GM23338 (cell line): ENCODE data around the gene VPS13A. TPM values are rescaled to one million over a fixed set of nuclear protein-coding genes. Genes with fewer than 3 reads are reported as not detected.

Experiments used
- ATAC-seq: fragments of 200-7000 bp; cut with Tn5 transposase; 3 replicates; pipeline ENCODE4 v1.9.1; 2020
- DNase-seq: peaks from one replicate; pipeline ENCODE4 v3.0.0-alpha.2; 2015; ENCODE audit warnings: low spot score
- H2AFZ ChIP-seq: fragments of 200-600 bp; sonication (generic); 2 replicates; pipeline ENCODE4 v1.8.0; 2016; ENCODE audit warnings: antibody characterized with exemption, mild to moderate bottlenecking, moderate library complexity
- H3F3A ChIP-seq: fragments of 200-600 bp; sonication (generic); replicated peaks from 2 replicates; pipeline ENCODE4 v1.8.0; 2017; ENCODE audit warnings: antibody characterized with exemption, mixed run types, low read depth
- H3K27ac ChIP-seq: fragments of 200-600 bp; sonication (generic); 2 replicates; pipeline ENCODE4 v1.6.1; 2016; ENCODE audit warnings: low read depth
- H3K27me3 ChIP-seq: fragments of 200-600 bp; sonication (generic); 2 replicates; pipeline ENCODE4 v1.8.0; 2016; ENCODE audit warnings: mild to moderate bottlenecking, mixed run types, moderate library complexity; ENCODE audit not compliant: insufficient read depth
- H3K36me3 ChIP-seq: fragments of 200-600 bp; sonication (generic); 2 replicates; pipeline ENCODE4 v1.8.0; 2016; ENCODE audit warnings: mild to moderate bottlenecking; ENCODE audit not compliant: insufficient read depth
- H3K4me1 ChIP-seq: fragments of 200-600 bp; sonication (generic); 2 replicates; pipeline ENCODE4 v1.8.0; 2016; ENCODE audit warnings: mild to moderate bottlenecking, moderate library complexity; ENCODE audit not compliant: insufficient read depth
- H3K4me2 ChIP-seq: fragments of 200-600 bp; sonication (generic); 2 replicates; pipeline ENCODE4 v1.7.1; 2017; ENCODE audit warnings: mixed run types
- H3K4me3 ChIP-seq: fragments of 200-600 bp; sonication (generic); 2 replicates; pipeline ENCODE4 v1.6.1; 2016; ENCODE audit warnings: mixed run types
- H3K79me2 ChIP-seq: fragments of 200-600 bp; sonication (generic); replicated peaks from 2 replicates; pipeline ENCODE4 v1.8.0; 2017; ENCODE audit warnings: mild to moderate bottlenecking; ENCODE audit not compliant: insufficient read depth
- H3K9me2 ChIP-seq: fragments of 200-600 bp; sonication (generic); 2 replicates; pipeline ENCODE4 v1.8.0; 2017; ENCODE audit not compliant: insufficient read depth
- H4K20me1 ChIP-seq: fragments of 200-600 bp; sonication (generic); replicated peaks from 2 replicates; pipeline ENCODE4 v1.8.0; 2017; ENCODE audit warnings: mild to moderate bottlenecking; ENCODE audit not compliant: insufficient read depth
- H3K27ac Mint-ChIP-seq: 2 replicates; pipeline ENCODE4 v1.8.0; 2020; ENCODE audit warnings: inconsistent platforms, mild to moderate bottlenecking, moderate library complexity, mixed read lengths
- H3K27me3 Mint-ChIP-seq: 3 replicates; pipeline ENCODE4 v1.8.0; 2022; ENCODE audit warnings: low read depth, mild to moderate bottlenecking, moderate library complexity, mixed read lengths, inconsistent platforms; ENCODE audit not compliant: insufficient read depth, poor library complexity
- H3K36me3 Mint-ChIP-seq: 3 replicates; pipeline ENCODE4 v1.8.0; 2021; ENCODE audit warnings: low read depth, mild to moderate bottlenecking, inconsistent platforms, moderate library complexity, mixed read lengths
- H3K4me1 Mint-ChIP-seq: 3 replicates; pipeline ENCODE4 v1.8.0; 2020; ENCODE audit warnings: mild to moderate bottlenecking, inconsistent platforms, mixed read lengths
- H3K4me3 Mint-ChIP-seq: 3 replicates; pipeline ENCODE4 v1.8.0; 2021; ENCODE audit warnings: moderate library complexity, mild to moderate bottlenecking, inconsistent platforms, mixed read lengths
- H3K9me3 Mint-ChIP-seq: 3 replicates; pipeline ENCODE4 v1.8.0; 2020; ENCODE audit warnings: moderate library complexity, mild to moderate bottlenecking, inconsistent platforms, mixed read lengths
- CREB1 ChIP-seq: fragments of 250-450 bp; sonication (Bioruptor Pico); IDR thresholded peaks from 2 replicates; pipeline ENCODE4 v1.5.0; 2020; ENCODE audit warnings: low read depth, mild to moderate bottlenecking, moderate library complexity
- CTCF ChIP-seq, 2 experiments: fragments of 200-600 bp in 1 of 2; sonication (generic) in 1 of 2; conservative IDR thresholded peaks; 2 replicates each; pipeline versions ENCODE4 v1.5.1 to v1.6.1; 2016 to 2017; ENCODE audit warnings: antibody characterized with exemption in 2 of 2, low read depth in 2 of 2, mild to moderate bottlenecking in 2 of 2, moderate library complexity in 1 of 2
- ETS1 ChIP-seq: IDR thresholded peaks from 2 replicates; pipeline ENCODE4 v1.6.1; 2016; ENCODE audit warnings: antibody characterized with exemption
- EZH2 ChIP-seq: fragments of 200-600 bp; sonication (generic); IDR thresholded peaks from one replicate; pipeline ENCODE4 v1.8.0; 2017; ENCODE audit warnings: antibody characterized with exemption, mild to moderate bottlenecking, low read depth; ENCODE audit not compliant: unreplicated experiment
- EZH2phosphoT487 ChIP-seq: fragments of 200-600 bp; sonication (generic); IDR thresholded peaks from one replicate; pipeline ENCODE4 v1.8.1; 2018; ENCODE audit warnings: antibody characterized with exemption; ENCODE audit not compliant: unreplicated experiment
- JUNB ChIP-seq: IDR thresholded peaks from one replicate; pipeline ENCODE4 v1.6.1; 2016; ENCODE audit warnings: antibody characterized with exemption; ENCODE audit not compliant: unreplicated experiment
- NANOG ChIP-seq: IDR thresholded peaks from 2 replicates; pipeline ENCODE4 v1.6.1; 2016; ENCODE audit warnings: antibody characterized with exemption, borderline replicate concordance
- POLR2AphosphoS5 ChIP-seq: IDR thresholded peaks from 2 replicates; pipeline ENCODE4 v1.6.1; 2016; ENCODE audit warnings: antibody characterized with exemption, low read depth
- ZNF331 ChIP-seq: fragments of 250-450 bp; sonication (Bioruptor Pico); IDR thresholded peaks from 2 replicates; pipeline ENCODE4 v1.5.0; 2020; ENCODE audit warnings: low read depth, mild to moderate bottlenecking, moderate library complexity
- polyA plus RNA-seq: library from polyadenylated mRNA; unstranded; fragments of >200 nt; fragmentation: Nextera tagmentation; extraction: Ambion mirVana; gene quantifications from 2 replicates; pipeline ENCODE4 v1.2.1, GENCODE V29; 2016
- total RNA-seq: library from RNA; depleted of rRNA; stranded (reverse); fragments of >200 nt; shearing (Covaris generic); gene quantifications from 2 replicates; pipeline ENCODE4 v1.2.3, GENCODE V29; 2014

The VPS13A gene
- total and polyA plus RNA-seq, 2 experiments from 2014 or later: 45.9 to 68.1 TPM

GRCh38 chr9:77183581-77183980 is 6.2 kb downstream of the VPS13A start (continued):
- TF ChIP-seq ETS1: no peak
- TF ChIP-seq CREB1 (CRISPR knock-in tag): no peak
- no peak for TF ChIP-seq NANOG

- H3K27me3 Mint-ChIP-seq: no peaks in the 10 kb centered on the region
- H3K27ac Mint-ChIP-seq: no peak overlapping the region
- Histone ChIP-seq H4K20me1 (peaks cover 36% of the 10 kb centered on the region), H2AFZ (no peak overlapping the region), H3K27me3 (no peaks in the 10 kb centered on the region), H3K9me2 (peaks cover 8% of the 10 kb centered on the region; the same call in 1 of the 2 replicates), H3K79me2 (peaks cover 100% of the 10 kb centered on the region), H3K4me1 (peaks cover 32% of the 10 kb centered on the region), H3K27ac (no peak overlapping the region), H3K4me3 (no peak overlapping the region), H3K36me3 (no peaks in the 10 kb centered on the region), H3F3A (no peaks in the 10 kb centered on the region), H3K4me2 (no peak overlapping the region)
- H3K9me3 Mint-ChIP-seq: no peaks in the 10 kb centered on the region
- TF ChIP-seq NANOG (no peak), CTCF (conservative IDR thresholded peaks at IDR 0.05; ENCODE audit: low read depth in 2 of 2) (no peak), JUNB (no peak), CREB1 (CRISPR knock-in tag) (no peak), EZH2 (no peak), EZH2phosphoT487 (no peak)
- H3K4me1 Mint-ChIP-seq: peaks cover 25% of the 10 kb centered on the region
- ATAC-seq: no peak
- no peaks in the 10 kb centered on the region for H3K36me3 Mint-ChIP-seq
- DNase-seq: no peak
- no peak overlapping the region for H3K4me3 Mint-ChIP-seq
Observed at GRCh38 chr9:77188242-77188641, 10.9 kb downstream of the VPS13A start.

GRCh38 chr9:77194423-77194822 is 17.1 kb downstream of the VPS13A start:
- H3F3A ChIP-seq: no peaks in the 10 kb centered on the region
- peaks cover 8% of the 10 kb centered on the region; the same call in 1 of the 2 replicates for H3K9me2 ChIP-seq
- Mint-ChIP-seq H3K9me3 (no peaks in the 10 kb centered on the region), H3K4me3 (no peak overlapping the region), H3K4me1 (peaks cover 24% of the 10 kb centered on the region), H3K36me3 (peaks cover 3% of the 10 kb centered on the region; the same call in 1 of the 3 replicates), H3K27me3 (no peaks in the 10 kb centered on the region), H3K27ac (no peak overlapping the region)
- no peak overlapping the region for H2AFZ ChIP-seq
- peaks cover 25% of the 10 kb centered on the region for H4K20me1 ChIP-seq
- H3K27me3 ChIP-seq: no peaks in the 10 kb centered on the region
- DNase-seq: no peak
- ATAC-seq: no peak
- no peak overlapping the region for H3K4me2 ChIP-seq
- H3K4me3 ChIP-seq: no peak overlapping the region
- no peak overlapping the region for H3K27ac ChIP-seq
- H3K4me1 ChIP-seq: peaks cover 30% of the 10 kb centered on the region
- H3K79me2 ChIP-seq: peaks cover 92% of the 10 kb centered on the region
- no peaks in the 10 kb centered on the region for H3K36me3 ChIP-seq
- TF ChIP-seq CTCF (conservative IDR thresholded peaks at IDR 0.05; ENCODE audit: low read depth in 2 of 2): no peak
- no peak for TF ChIP-seq POLR2AphosphoS5
- no peak for TF ChIP-seq EZH2
- TF ChIP-seq ZNF331: no peak
- TF ChIP-seq EZH2phosphoT487: no peak
- TF ChIP-seq NANOG: no peak
- no peak for TF ChIP-seq JUNB
- TF ChIP-seq CREB1 (CRISPR knock-in tag): no peak
